GM12878 (cell line): ENCODE data around the gene UFD1. TPM values are rescaled to one million over a fixed set of nuclear protein-coding genes. Genes with fewer than 3 reads are reported as not detected.
A peak's percentile ranks its signal among the peaks of the same experiment; 100 is the strongest.

Experiments
- ATAC-seq: fragments of 200-7000 bp; cut with Tn5 transposase; 3 replicates; pipeline ENCODE4 v1.9.1; 2020; ENCODE audit warnings: mild to moderate bottlenecking, moderate library complexity
- BruUV-seq: library from RNA; stranded (reverse); fragments of 400-500 nt; replicated peaks from 2 replicates; lab custom pipeline; 2021; lab: Mats Ljungman, UMichigan
- CTCF ChIA-PET: fragments of 300-600 bp; sonication (Branson Sonifier 250); formaldehyde crosslinking; extraction: SDS; loops from one replicate; lab custom pipeline; 2021; ENCODE audit warnings: inconsistent platforms; lab: Yijun Ruan, JAX
- POLR2A ChIA-PET: fragments of 350-600 bp; formaldehyde crosslinking; extraction: SDS; loops from one replicate; lab custom pipeline; 2021; ENCODE audit warnings: inconsistent platforms; lab: Charles Lee
- RAD21 ChIA-PET: fragments of 300-600 bp; sonication (Branson Sonifier 250); formaldehyde crosslinking; loops from one replicate; lab custom pipeline; 2023; ENCODE audit warnings: antibody characterized with exemption; ENCODE audit not compliant: unreplicated experiment; lab: Charles Lee
- SMC1A ChIA-PET: fragments of 300-600 bp; sonication (Branson Sonifier 250); formaldehyde crosslinking; loops from one replicate; lab custom pipeline; 2023; ENCODE audit not compliant: unreplicated experiment, uncharacterized antibody; lab: Charles Lee
- DNase-seq: peaks from one replicate; pipeline ENCODE4 v3.0.0-alpha.2; 2011; ENCODE audit warnings: low read depth, low spot score
- FAIRE-seq: peaks from 3 replicates; lab custom pipeline; 2011; peaks lifted over from hg19 to GRCh38; lab: Jason Lieb, UNC
- H2AFZ ChIP-seq: 2 replicates; pipeline ENCODE4 v1.6.0; 2011; ENCODE audit warnings: low read depth, low read length, control low read depth; ENCODE audit not compliant: control insufficient read depth
- H3K27ac ChIP-seq: 2 replicates; pipeline ENCODE4 v1.5.1; 2011; ENCODE audit warnings: control low read depth; ENCODE audit not compliant: control insufficient read depth, insufficient read depth
- H3K27me3 ChIP-seq, 2 experiments: replicated peaks in 1 of 2; 2 replicates each; pipeline versions ENCODE4 v1.6.0 to v1.6.1; 2011; ENCODE audit warnings: low read length in 1 of 2; ENCODE audit not compliant: control insufficient read depth in 2 of 2, insufficient read depth in 2 of 2
- H3K36me3 ChIP-seq, 2 experiments: 2 replicates each; pipeline ENCODE4 v1.5.1; 2011; ENCODE audit warnings: low read length in 1 of 2; ENCODE audit not compliant: control insufficient read depth in 2 of 2, insufficient read depth in 2 of 2
- H3K4me1 ChIP-seq: 2 replicates; pipeline ENCODE4 v1.6.1; 2011; ENCODE audit warnings: mild to moderate bottlenecking, low read length, moderate library complexity, mixed read lengths; ENCODE audit not compliant: control insufficient read depth, insufficient read depth
- H3K4me2 ChIP-seq: 2 replicates; pipeline ENCODE4 v1.6.0; 2011; ENCODE audit warnings: control low read depth; ENCODE audit not compliant: control insufficient read depth, insufficient read depth
- H3K4me3 ChIP-seq: fragments of 200-600 bp; sonication (generic); 2 replicates; pipeline ENCODE4 v1.5.1; 2016
- H3K79me2 ChIP-seq: 2 replicates; pipeline ENCODE4 v1.6.0; 2011; ENCODE audit warnings: low read length; ENCODE audit not compliant: control insufficient read depth, insufficient read depth
- H3K9ac ChIP-seq: 2 replicates; pipeline ENCODE4 v1.8.0; 2011; ENCODE audit warnings: low read length, control low read depth, mixed read lengths; ENCODE audit not compliant: control insufficient read depth, insufficient read depth
- H3K9me3 ChIP-seq: replicated peaks from 3 replicates; pipeline ENCODE4 v1.5.1; 2011; ENCODE audit warnings: mild to moderate bottlenecking, low read length; ENCODE audit not compliant: control insufficient read depth, insufficient read depth
- H4K20me1 ChIP-seq: 2 replicates; pipeline ENCODE4 v1.6.0; 2011; ENCODE audit not compliant: control insufficient read depth, insufficient read depth
- CBX3 ChIP-seq: fragments of 200-600 bp; sonication (generic); IDR thresholded peaks from 2 replicates; pipeline ENCODE4 v1.6.1; 2016; ENCODE audit warnings: low read depth, borderline replicate concordance
- CREB1 ChIP-seq: IDR thresholded peaks from 2 replicates; pipeline ENCODE4 v1.6.1; 2012; ENCODE audit warnings: low read depth, mild to moderate bottlenecking, inconsistent platforms
- ESRRA ChIP-seq: IDR thresholded peaks from 2 replicates; pipeline ENCODE4 v1.6.1; 2012; ENCODE audit warnings: mild to moderate bottlenecking, low read length, improper control_type of control experiment
- GABPA ChIP-seq: IDR thresholded peaks from 2 replicates; pipeline ENCODE4 v1.6.1; 2014; ENCODE audit warnings: antibody characterized with exemption, low read depth, mild to moderate bottlenecking, inconsistent platforms
- HDAC6 ChIP-seq: fragments of 200-600 bp; sonication (generic); IDR thresholded peaks from one replicate; pipeline ENCODE4 v1.8.0; 2017; ENCODE audit warnings: antibody characterized with exemption; ENCODE audit not compliant: unreplicated experiment
- HSF1 ChIP-seq: fragments of 150-350 bp; IDR thresholded peaks from 2 replicates; pipeline ENCODE4 v1.6.1; 2014; ENCODE audit warnings: mild to moderate bottlenecking, low read depth, low read length
- NFXL1 ChIP-seq: fragments of 450-650 bp; IDR thresholded peaks from 2 replicates; pipeline ENCODE4 v1.6.1; 2017; ENCODE audit warnings: antibody characterized with exemption, mild to moderate bottlenecking, borderline replicate concordance
- NR2F1 ChIP-seq: fragments of 450-650 bp; conservative IDR thresholded peaks from 2 replicates; pipeline ENCODE4 v1.6.1; 2017; ENCODE audit warnings: mild to moderate bottlenecking
- POLR2AphosphoS5 ChIP-seq: IDR thresholded peaks from 2 replicates; pipeline ENCODE4 v1.6.1; 2011; ENCODE audit warnings: mild to moderate bottlenecking, low read length, inconsistent platforms
- RBBP5 ChIP-seq: fragments of 200-600 bp; sonication (generic); conservative IDR thresholded peaks from 2 replicates; pipeline ENCODE4 v1.6.1; 2016
- SMAD5 ChIP-seq: IDR thresholded peaks from 2 replicates; pipeline ENCODE4 v1.6.1; 2016; ENCODE audit warnings: antibody characterized with exemption, low read depth
- STAT3 ChIP-seq: IDR thresholded peaks from 2 replicates; pipeline ENCODE4 v1.6.1; 2011; ENCODE audit warnings: low read depth, low read length, improper control_type of control experiment
- SUZ12 ChIP-seq: fragments of 200-600 bp; sonication (generic); IDR thresholded peaks from one replicate; pipeline ENCODE4 v1.6.1; 2018; ENCODE audit warnings: antibody characterized with exemption, mild to moderate bottlenecking; ENCODE audit not compliant: unreplicated experiment
- TCF12 ChIP-seq: IDR thresholded peaks from 2 replicates; pipeline ENCODE4 v1.6.1; 2011; ENCODE audit warnings: low read depth, mild to moderate bottlenecking, low read length
- ZBED1 ChIP-seq: IDR thresholded peaks from 2 replicates; pipeline ENCODE4 v1.6.1; 2016; ENCODE audit warnings: borderline replicate concordance
- WGBS: methylation state at CpG from one replicate; pipeline ENCODE4 v1.1.6; 2016; ENCODE audit warnings: low lambda C conversion rate; ENCODE audit not compliant: insufficient replicate concordance, insufficient coverage; ENCODE audit errors: missing lambda C conversion rate; 5-methylcytosine and 5-hydroxymethylcytosine counted together
- in situ Hi-C: fragments of 300-500 bp; cut with MboI; formaldehyde crosslinking; loops from 9 replicates; pipeline ENCODE4 v1.14.3; 2018; ENCODE audit warnings: mixed read lengths
- intact Hi-C: fragments of 100-400 bp; cut with micrococcal nuclease; formaldehyde crosslinking; loops from one replicate; pipeline ENCODE4 v1.14.2; 2022; ENCODE audit not compliant: unreplicated experiment
- polyA plus RNA-seq, 11 experiments: library from polyadenylated mRNA; depleted of rRNA in 4 of 11; unstranded in 6 of 11; stranded (reverse) in 5 of 11; fragments of >200 nt; fragmentation: Nextera tagmentation in 4 of 11; fragmentation: Illumina TruSeq in 1 of 11; extraction: Ambion mirVana in 4 of 11; extraction: Trizol in 1 of 11; gene quantifications; 1 replicate in 1 of 11; 2 replicates in 10 of 11; pipeline versions ENCODE4 v1.2.1 to v1.2.3, GENCODE V29; 2011 to 2016; ENCODE audit warnings: inconsistent platforms in 2 of 11, missing spikeins in 2 of 11, low read depth in 1 of 11
- total RNA-seq, 4 experiments: library from RNA; depleted of rRNA in 3 of 4; stranded (reverse); fragments of >200 nt in 3 of 4; fragmentation: Illumina TruSeq in 1 of 4; extraction: Trizol in 1 of 4; gene quantifications; 2 replicates each; pipeline versions ENCODE4 v1.2.1 to v1.2.3, GENCODE V29; 2013 to 2021
- TF ChIP-seq, protein P1 (sequence below): IDR thresholded peaks from 2 replicates; pipeline ENCODE4 v1.6.1; 2011; ENCODE audit warnings: borderline replicate concordance, low read depth, mild to moderate bottlenecking, moderate library complexity, mixed read lengths, low read length; ENCODE audit not compliant: insufficient read depth; ENCODE audit errors: extremely low read length

UFD1 gene
- total and polyA plus RNA-seq, 10 of the 15 experiments (the other 5 are each of a cell fraction or from before 2014, with no cell fraction given), result 67.2 to 143 (median 117) TPM

DNA sequence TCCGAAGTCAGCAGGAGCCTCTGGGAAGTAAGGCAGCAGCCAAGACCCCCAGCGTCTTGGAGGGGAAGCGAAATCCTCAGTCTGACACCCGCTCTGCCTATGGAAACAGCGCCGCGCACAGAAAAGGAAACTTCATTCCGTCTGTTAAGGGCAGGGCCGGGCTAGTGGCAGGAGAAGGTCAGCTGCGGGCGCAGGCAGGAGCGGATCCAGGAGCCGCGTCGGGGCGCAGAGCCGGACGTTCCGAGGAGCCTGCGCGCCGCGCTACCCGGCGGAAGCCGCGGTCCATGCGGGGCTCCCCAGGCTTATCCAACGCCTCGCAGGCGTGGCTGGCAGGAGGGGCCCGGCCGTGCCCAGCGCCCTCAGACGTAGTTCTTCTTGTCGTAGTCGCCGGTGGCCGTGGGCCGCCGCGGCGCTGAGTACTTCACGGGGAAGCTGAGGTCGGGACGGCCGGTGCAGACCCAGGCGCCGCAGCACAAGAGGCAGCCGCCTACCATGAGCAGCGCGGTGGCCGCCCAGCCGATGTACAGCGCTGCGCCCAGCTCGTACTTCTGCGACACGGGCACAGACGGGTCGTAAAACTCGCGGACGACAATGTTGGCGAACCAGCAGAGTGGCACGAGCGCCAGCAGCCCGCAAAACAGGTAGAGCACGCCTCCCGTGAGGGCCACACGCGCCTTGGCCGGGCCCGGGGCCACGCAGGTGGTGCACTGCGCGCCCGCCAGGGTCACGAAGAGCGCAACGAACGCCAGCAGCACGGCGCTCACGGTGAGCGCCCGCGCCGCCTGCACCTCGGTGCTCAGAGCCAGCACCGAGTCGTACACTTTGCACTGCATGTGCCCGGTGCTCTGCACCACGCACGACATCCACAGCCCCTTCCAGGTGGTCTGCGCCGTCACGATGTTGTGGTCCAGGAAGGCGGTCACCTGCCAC lies 44.5 kb upstream of the UFD1 start:
- WGBS, result 13% methylated on average over 82 of the region's 99 CpGs
- TF ChIP-seq HDAC6 (peak; percentile 68), SMAD5 (no peak)
- H3K27me3 ChIP-seq, result peaks cover 0 to 2% of the 10 kb centered on the region in 2 experiments; a peak in 2 of 4 replicates
- ATAC-seq, result peak; percentile 40
- no TSS peak for BruUV-seq
- H4K20me1 ChIP-seq, result no peaks in the 10 kb centered on the region
- peaks cover 0 to 7% of the 10 kb centered on the region in 2 experiments; a peak in 2 of 4 replicates for H3K36me3 ChIP-seq
- no peak overlapping the region for H3K4me3 ChIP-seq
- no peak overlapping the region for H3K4me2 ChIP-seq
- RAD21 ChIA-PET, result no interaction called here
- intact Hi-C loops (no loop called here), in situ Hi-C loops (no loop called here)
- SMC1A ChIA-PET, result no interaction called here
- no peak for FAIRE-seq
- no peak overlapping the region for H3K27ac ChIP-seq
- no peak overlapping the region for H2AFZ ChIP-seq
- CTCF ChIA-PET, result no interaction called here
- H3K79me2 ChIP-seq, result no peaks in the 10 kb centered on the region
- H3K4me1 ChIP-seq, result no peaks in the 10 kb centered on the region
- POLR2A ChIA-PET, result no interaction called here
- no peaks in the 10 kb centered on the region for H3K9me3 ChIP-seq
- H3K9ac ChIP-seq, result no peak overlapping the region
- no peak for DNase-seq

DNA sequence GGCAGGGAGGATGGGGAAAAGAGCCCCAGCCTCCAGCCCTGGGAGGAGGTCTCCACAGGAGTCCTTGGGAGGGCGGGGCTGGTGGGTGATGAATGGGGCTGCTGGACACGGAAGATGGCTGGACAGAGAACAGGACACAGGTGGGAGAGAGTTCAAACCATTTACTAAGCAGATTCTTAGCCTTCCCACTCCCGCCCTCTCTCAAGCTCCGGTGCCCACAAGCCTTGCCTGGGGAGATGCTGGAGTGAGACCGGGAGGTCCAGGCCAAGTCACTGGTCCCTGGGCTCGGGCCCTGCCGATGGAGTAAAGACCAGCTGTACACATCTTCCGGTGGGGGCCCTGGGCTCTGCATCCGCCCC lies 43.9 kb upstream of the UFD1 start:
- no peak overlapping the region for H3K9ac ChIP-seq
- POLR2A ChIA-PET, result no interaction called here
- H3K36me3 ChIP-seq, result peaks cover 0 to 7% of the 10 kb centered on the region in 2 experiments; a peak in 2 of 4 replicates
- WGBS, result 71% methylated on average over 7 of the region's 9 CpGs
- CTCF ChIA-PET, result no interaction called here
- BruUV-seq, result no TSS peak
- no peak overlapping the region for H3K4me3 ChIP-seq
- in situ Hi-C loops, result no loop called here
- ATAC-seq (no peak), DNase-seq (no peak), FAIRE-seq (no peak)
- H3K27ac ChIP-seq, result no peak overlapping the region
- no peaks in the 10 kb centered on the region for H3K4me1 ChIP-seq
- intact Hi-C loops, result no loop called here
- H3K4me2 ChIP-seq, result no peak overlapping the region
- no peaks in the 10 kb centered on the region for H3K9me3 ChIP-seq
- H3K79me2 ChIP-seq, result no peaks in the 10 kb centered on the region
- RAD21 ChIA-PET, result no interaction called here
- no peak overlapping the region for H2AFZ ChIP-seq
- H4K20me1 ChIP-seq, result no peaks in the 10 kb centered on the region
- H3K27me3 ChIP-seq, result peaks cover 0 to 2% of the 10 kb centered on the region in 2 experiments; a peak in 2 of 4 replicates
- SMC1A ChIA-PET, result no interaction called here
- TF ChIP-seq ESRRA (no peak), CREB1 (no peak), POLR2AphosphoS5 (no peak), CBX3 (no peak), SUZ12 (no peak), GABPA (no peak), TCF12 (no peak), ZBED1 (no peak), NFXL1 (no peak), NR2F1 (no peak), STAT3 (no peak), HSF1 (no peak), RBBP5 (no peak)
- TF ChIP-seq, protein P1, sequence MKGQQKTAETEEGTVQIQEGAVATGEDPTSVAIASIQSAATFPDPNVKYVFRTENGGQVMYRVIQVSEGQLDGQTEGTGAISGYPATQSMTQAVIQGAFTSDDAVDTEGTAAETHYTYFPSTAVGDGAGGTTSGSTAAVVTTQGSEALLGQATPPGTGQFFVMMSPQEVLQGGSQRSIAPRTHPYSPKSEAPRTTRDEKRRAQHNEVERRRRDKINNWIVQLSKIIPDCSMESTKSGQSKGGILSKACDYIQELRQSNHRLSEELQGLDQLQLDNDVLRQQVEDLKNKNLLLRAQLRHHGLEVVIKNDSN, result no peak
